GM21528 (cell line): ENCODE data around the gene RIBC2.
"Not testable (repeated sequence)": the region's sequence is repeated elsewhere in the genome, so short reads cannot be mapped to it uniquely, and the experiment has no call there.

ENCODE experiments used
- ATAC-seq: cut with Tn5 transposase; IDR thresholded peaks from one replicate; pipeline ENCODE4 v1.9.1; 2021; ENCODE audit warnings: mild to moderate bottlenecking, moderate library complexity; ENCODE audit not compliant: unreplicated experiment, low FRiP score

RIBC2 gene

DNA sequence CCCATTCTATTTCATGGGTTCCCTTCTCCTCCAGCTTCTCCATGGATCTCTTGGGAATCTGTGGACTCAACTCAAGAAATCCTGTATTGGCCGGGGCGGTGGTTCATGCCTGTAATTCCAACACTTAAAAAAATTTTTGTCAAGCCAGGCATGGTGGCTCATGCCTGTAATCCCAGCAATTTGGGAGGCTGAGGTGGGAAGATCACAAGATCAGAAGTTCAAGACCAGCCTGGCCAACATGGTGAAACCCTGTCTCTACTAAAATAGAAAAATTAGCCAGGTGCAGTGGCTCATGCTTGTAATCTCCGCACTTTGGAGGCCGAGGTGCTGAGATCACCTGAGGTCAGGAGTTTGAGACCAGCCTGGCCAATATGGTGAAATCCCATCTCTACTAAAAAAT lies 34.1 kb downstream of the RIBC2 start:
- not testable (repeated sequence) for ATAC-seq

DNA sequence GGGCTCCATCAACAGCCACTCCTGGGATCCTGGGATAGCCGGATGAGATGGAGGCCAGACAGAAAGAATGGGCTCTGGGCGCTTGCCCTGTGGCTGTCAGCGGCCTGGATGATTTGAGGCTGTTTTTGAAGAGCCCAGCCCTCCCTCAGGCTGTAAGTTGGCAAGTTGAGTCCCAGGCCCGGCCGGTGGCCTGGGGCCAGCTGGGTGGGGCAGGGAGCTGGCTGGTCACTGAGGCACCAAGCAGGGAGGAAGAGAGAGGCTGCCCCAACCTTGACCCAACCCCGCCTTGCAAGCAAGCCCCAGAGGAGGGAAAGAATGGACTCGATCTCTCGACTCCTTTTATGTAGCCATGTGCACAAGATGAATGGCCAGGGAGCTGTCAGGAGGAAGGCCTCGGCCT lies 34.9 kb downstream of the RIBC2 start:
- ATAC-seq: no peak

DNA sequence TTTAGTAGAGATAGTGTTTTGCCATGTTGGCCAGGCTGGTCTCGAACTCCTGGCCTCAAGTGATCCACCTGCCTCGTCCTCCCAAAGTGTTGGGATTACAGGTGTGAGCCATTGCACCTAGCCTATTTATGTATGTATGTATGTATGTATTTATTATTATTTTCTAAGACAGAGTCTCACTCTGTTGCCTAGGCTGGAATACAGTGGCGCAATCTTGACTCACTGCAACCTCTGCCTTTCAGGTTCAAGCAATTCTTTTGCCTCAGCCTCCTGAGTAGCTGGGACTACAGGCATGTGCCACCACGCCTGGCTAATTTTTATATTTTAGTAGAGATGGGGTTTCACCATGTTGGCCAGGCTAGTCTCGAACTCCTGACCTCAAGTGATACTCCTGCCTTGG lies 35.9 kb downstream of the RIBC2 start:
- not testable (repeated sequence) for ATAC-seq

DNA sequence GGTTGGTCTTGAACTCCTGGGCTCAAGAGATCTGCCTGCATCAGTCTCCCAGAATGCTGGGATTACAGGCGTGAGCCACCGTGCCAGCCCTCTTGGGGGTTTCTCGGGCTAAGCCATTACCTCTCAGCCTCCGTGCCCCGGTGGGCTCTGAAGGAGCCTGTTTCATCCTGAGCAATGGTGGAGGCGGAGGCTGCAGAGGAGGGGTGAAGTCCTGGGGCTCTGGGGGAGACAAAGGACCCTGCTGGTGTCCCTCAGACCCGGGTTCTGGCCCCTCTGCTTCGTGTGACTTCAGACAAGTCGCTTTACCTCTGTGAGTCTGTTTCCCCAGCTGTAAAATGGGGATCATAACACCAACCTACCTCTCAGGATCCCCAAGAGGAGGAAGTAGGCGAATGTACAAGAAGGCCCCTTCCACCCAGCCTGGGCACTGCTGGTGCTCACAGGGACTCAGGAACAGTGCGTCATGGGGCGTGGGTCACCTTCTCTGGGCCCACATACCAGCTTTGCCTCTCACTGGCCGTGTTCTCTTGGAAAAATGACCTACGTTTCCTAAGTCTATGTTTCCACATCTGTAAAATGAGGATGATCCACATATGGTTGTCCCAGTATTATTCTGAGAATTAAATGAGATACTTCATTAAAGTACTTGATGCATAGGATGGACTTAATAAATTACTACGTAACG lies 36.8 kb downstream of the RIBC2 start:
- ATAC-seq: no peak

DNA sequence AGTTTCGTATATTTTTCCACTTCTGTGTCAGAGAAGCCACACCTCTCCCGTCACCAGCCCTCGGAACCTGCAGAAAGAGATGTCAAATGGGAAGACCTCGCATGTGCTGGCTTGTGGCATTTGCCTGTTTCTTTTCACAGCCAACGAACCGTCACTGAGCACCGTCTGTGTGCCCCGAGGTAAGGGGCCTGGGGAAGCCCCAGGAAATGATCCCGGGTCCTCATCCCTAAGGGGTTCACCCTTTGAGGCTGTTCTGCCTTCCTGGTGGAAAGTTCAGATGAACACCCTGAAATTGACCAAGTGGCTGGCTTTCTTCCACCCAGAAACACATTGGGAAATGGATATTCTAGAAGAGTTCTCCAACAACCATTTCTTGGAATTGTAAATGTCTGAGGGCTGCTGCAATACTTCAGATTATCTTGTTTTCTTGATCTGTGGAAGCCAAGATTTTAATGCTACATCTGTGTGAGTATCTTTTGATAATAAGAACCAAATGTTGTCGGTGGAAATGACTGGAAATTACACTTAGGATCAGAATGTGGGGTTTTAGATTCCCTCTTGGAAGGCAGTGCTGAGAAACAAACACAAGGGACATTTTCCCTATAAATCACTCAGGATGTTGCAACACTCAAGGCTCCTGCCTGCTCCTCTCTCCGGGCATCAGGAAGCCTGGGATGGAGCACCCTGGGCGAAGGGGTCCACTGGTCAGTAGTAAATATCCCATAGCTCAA lies 37.6 kb downstream of the RIBC2 start:
- no peak for ATAC-seq

DNA sequence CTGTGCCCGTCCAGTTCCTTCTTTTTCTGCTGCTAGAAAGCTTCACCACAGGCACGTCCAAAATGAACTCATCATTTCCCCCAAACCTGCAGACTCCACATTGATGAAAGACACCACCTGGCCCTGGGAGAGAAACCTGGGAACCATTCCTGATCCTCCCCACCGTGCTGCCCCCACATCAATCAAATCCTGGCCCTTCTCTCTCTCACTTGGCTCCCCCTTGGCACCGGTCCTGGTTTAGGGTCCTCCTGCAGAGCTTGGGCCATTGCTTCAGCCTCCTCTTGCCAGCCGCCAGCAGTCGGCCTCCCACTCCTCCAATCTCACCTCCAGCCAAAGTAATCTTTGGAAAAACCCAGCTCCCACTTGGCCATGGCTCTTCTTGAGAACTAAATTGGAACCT lies 38.5 kb downstream of the RIBC2 start:
- no peak for ATAC-seq

DNA sequence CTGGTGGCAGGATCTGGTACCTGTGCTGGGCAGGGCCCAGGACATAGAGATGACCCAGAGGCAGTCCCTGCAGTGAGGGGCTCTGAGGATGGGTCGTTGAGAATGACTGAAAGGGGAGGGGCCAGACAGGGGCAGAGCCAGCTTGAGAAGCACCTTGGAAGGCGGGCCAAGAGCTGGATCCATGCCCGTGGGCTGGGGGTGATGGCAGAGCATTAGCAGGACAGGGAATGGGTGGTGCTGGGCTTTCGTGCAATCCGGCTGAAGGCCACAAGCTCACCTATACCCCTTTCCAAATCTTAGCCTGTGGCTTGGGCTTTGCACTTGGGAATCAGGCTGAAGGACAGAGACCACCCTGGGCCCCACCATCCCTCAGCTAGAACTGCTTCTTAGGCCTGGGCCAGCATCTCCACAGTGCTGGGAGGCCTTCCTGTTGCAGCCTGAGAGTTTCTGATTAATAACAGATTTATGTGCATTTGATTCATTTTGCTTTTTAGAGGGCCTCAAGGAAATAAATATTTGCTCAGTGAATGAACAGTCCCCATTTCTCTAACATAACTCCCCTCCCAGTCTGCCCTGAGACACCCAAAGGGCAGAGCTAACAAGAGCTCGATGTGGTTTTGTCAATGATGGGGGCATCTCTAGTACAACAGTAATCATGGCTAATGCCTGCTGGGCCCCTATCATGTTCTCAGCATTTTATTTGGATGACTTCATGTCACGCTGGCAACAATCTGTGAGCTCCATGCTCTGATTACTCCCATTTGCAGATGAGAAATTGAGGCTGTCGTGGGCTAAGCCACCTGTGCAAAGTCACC lies 39.3 kb downstream of the RIBC2 start:
- no peak for ATAC-seq

DNA sequence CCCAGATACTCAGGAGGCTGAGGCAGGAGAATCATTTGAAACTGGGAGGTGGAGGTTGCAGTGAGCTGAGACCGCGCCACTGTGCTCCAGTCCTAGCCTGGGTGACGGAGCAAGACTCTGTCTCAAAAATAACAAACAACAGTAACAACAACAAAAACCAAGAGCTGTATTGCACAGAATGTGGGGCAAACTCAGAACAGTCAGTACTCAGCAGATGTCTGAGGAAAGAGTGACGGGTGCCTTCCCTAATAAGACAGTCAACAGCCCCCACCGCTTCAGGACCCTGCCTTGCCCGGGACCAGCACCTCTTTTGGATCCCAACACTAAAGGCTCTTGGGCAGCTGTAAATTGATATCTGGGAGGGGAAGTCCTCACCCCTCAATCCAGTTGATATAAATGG lies 40.3 kb downstream of the RIBC2 start:
- ATAC-seq: no peak

DNA sequence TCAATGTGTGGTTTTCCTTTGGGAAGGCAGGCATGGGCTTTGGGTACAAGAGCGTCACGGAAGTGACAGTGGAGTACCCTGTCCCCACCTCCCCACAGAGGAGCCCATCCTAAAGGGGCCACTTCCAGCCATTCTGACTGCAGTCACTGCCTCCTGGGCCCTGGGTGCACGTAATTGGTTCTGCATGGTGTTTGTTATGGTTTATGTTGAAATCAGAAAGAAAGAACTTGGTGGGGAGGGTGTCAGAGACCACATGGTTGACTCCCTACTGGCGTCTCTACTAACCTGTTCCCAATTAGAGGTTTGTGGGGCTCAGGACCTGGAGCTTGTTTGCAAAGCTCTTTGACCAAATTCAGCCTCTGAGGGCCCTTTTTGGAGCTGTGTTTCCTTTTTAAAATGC lies 40.8 kb downstream of the RIBC2 start:
- ATAC-seq: no peak

DNA sequence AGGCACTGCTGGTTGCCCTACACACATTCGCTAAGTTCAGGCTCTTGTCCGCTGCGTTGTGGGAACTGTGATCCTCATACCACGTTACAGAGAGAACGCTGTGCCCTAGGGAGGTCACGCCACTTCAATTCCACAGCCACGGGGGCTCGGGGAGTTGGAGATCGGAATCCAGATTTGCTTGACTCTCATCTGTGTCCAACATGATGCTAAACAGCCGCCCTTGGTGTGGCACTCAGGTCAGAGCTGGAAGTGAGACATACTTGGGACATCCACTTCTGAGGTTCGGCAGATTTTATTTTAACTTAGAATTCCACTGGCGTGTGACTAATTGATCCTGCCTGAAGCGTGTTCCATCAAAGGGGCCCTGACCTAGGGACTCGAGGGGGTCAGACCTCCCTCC lies 41.7 kb downstream of the RIBC2 start:
- ATAC-seq: no peak

DNA sequence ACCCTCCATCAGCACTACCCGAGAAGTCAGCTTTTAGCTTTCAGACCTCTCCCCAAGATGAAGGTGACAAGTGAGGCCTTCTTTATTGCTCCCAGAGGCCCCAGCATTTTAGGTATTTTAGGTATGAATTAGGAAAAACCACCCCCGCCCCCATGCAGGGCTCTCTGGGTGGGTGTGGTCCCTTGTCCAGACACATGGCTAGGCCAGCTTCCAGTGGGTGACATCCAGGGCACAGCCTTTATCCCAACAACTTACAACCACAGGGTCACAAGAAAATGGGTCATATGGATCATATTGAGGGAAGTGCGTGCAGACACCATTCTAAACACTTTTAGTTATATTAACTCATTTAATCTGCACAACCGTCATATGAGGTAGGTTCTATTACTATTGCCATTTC lies 42.1 kb downstream of the RIBC2 start:
- ATAC-seq: no peak

DNA sequence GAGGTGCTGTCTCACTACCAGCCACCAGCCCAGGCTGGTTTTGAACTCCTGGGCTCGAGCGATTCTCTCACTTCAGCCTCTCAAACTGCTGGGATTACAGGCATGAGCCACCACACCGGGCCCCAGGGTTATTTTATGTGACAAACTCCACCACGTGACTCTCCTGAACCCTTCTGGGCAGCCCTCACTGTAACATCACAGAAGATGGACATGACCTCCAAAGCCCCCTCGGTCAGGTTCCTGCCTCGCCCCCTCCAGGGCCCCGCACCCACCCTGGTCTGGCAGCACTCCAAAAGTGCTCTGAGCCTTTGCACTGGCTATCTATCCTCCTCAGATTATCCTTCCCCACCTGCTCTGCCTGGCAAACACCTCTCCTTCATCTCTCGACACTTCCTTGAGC lies 43.3 kb downstream of the RIBC2 start:
- ATAC-seq: no peak

DNA sequence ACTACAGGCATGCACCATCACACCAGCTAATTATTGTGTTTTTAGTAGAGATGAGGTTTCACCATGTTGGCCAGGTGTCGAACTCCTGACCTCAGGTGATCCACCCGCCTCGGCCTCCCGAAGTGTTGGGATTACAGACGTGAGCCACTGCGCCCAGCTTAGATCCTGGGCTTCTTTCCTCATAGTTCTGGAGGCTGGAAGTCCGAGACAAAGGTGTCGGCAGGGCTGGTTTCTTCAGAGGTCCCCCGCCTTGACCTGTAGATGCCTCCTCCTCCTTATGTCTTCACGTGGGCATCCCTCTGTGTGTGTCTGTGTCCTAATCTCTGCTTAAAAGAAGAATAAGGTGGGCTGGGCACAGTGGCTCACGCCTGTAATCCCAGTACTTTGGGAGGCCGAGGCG lies 45.0 kb downstream of the RIBC2 start:
- ATAC-seq: no peak

DNA sequence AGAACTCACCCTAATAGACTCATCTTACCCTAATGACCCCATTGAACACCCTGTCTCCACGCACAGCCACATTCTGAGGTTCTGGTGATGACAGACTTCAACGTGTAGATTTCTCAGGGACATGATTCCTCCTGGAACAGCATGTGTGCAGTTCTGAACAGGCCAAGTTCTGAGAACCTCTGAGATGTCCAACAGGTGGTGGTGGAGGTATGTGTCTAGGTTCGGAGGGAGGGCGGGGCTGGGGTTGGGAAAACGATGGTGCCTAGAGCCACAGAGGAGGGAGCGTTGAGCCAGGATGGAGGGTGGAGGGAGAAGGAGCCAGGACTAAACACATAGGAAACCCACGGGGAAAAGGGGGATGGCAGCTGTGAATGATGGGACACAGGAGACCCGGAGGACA lies 45.7 kb downstream of the RIBC2 start:
- ATAC-seq: no peak

DNA sequence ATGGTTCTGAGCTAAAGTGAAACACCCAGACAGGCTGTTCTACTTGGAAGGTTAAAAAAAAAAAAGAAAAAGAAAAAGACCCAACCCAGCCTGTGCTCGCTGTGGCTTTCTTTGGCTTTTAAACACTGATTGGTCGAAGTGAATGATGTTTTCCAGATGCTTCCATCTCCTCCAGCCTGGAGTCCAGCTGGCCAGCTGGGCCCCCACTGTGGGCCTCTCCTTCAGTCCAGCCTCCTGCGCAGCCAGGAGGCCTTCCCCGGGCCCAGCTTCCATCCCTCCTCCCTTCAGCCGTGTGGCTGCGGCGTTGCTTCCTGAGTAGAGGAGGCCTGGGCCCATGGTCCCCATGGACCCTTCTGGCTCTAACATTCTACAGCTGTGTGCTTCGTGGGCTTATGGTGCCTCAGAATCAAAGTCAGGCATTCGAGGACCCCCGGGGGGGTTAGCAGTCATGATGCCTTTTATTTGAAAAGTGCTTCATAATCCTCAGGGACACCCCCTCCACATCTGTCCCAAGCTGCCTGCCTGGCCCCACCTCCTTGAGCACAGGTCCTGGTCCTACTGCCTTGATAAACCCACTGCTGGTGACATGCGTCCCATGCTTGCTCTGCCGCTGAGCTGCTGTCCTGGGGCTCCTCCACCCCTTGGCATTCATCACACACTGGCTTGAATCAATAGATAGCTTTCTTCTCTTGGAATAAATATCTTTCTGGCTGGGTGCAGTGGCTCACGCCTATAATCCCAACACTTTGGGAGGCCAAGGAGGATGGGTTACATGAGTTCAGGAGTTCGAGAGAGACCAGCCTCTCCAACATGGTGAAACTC lies 47.0 kb downstream of the RIBC2 start:
- ATAC-seq: no peak

DNA sequence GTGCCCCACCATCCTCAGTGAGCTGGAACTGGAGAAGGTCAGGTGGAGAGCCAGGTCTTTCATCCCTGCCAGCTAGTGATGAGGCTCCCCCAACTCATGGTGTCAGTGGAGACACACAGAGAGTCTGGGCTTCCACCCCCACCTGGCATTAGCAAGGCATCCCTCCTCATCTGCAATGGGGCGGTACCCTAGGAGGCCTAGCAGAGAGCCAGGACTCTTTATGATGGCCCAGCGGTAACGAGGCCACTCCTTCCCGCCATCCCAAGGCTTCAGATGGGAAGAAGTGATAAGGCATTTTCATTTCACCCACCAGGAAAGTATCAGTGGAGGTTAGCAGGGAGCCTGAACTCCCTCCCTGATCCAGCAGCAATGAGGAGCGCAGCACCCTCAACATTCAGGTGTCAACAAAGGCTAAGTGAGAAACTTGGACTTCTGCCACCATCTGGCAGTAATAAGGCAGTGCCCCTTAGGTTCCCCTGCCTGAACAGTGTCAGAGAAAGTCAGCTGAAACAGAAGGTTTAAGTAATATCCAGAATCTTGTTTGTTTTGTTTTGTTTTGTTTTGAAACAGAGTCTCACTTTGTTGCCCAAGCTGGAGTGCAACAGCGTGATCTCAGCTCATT lies 48.7 kb downstream of the RIBC2 start:
- ATAC-seq: no peak

DNA sequence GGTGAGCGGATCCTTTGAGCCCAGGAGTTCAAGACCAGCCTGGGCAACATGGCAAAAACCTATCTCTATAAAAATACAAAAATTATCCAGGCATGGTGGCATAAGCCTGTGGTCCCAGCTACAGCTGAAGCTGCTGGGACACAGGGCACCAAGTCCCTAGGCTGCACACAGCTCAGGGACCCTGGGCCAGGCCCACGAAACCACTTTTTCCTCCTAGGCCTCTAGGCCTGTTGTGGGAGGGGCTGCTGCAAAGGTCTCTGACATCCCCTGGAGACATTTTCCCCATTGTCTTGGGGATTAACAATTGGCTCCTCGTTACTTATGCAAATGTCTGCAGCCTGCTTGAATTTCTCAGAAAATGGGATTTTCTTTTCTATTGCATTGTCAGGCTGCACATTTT lies 50.2 kb downstream of the RIBC2 start:
- not testable (repeated sequence) for ATAC-seq

DNA sequence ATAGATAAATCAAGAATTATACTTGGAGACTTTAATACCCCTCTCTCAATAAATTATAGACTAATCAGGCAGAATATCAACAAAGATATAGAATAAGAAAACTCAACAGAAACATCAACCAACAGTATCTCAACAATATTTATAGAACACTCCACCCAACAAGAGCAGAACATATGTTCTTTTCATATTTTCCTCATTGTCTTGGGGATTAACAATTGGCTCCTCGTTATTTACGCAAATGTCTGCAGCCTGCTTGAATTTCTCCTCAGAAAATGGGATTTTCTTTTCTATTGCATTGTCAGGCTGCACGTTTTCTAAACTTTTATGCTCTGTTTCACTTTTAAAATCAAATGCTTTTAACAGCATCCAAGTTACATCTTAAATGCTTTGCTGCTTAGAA lies 52.1 kb downstream of the RIBC2 start:
- ATAC-seq: no peak

DNA sequence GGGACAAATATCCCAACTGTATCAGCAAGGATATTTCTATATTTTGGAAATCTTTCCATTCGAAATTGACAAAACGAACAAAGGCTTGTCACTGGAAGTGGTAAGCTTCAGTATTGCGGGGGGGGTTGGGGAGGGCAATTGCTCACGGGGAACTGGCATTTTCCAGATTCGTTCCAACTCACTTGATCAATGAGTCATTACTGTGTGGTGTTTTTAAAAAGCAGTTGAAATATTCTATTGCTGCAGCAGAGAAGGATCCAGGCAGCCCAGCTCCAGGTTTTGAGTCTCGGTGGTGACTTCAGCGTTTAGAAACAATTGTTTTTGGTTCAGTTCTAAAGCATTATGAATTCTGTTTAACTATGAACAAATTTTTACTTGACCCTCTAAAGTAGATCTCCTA lies 55.4 kb downstream of the RIBC2 start:
- no peak for ATAC-seq
